Measurements from ENCODE around the gene CKAP4.

DNA sequence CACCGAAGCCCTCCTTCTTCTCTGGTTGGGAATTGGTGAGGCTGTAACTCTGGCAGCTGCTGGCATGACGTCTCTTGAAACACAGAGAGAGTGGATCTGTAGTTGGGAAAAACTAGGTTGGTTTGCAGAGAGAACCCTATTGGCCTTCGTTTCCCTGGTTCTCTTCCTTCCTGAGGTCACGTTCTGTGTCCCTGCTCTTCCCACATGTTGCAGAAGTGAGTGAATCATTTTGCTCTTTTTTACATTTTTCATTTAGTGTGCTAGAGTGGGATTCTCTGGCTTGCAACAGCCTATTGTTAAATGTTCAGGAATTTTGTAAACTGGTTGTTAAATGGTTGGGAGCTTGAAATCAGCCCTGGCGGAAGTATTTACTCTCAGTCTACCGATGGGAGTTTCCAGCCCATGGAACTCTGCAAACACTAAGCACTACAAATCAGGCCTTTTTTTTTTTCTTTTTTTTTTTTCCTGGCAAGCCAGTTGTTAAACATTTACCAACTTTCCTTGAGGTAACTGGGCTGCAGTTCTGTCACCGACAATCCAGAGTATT is 26.8 kb upstream of the CKAP4 start:
- TF ChIP-seq, protein P1, sequence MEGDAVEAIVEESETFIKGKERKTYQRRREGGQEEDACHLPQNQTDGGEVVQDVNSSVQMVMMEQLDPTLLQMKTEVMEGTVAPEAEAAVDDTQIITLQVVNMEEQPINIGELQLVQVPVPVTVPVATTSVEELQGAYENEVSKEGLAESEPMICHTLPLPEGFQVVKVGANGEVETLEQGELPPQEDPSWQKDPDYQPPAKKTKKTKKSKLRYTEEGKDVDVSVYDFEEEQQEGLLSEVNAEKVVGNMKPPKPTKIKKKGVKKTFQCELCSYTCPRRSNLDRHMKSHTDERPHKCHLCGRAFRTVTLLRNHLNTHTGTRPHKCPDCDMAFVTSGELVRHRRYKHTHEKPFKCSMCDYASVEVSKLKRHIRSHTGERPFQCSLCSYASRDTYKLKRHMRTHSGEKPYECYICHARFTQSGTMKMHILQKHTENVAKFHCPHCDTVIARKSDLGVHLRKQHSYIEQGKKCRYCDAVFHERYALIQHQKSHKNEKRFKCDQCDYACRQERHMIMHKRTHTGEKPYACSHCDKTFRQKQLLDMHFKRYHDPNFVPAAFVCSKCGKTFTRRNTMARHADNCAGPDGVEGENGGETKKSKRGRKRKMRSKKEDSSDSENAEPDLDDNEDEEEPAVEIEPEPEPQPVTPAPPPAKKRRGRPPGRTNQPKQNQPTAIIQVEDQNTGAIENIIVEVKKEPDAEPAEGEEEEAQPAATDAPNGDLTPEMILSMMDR (IDR thresholded peaks at IDR 0.05): no peak
- TF ChIP-seq POLR2A (IDR thresholded peaks at IDR 0.05): no peak
